SU-DHL-6 (cell line): ENCODE results near the gene TBX2.

Experiments used
- H2AFZ ChIP-seq: fragments of 200-600 bp; sonication (generic); 2 replicates; pipeline ENCODE4 v1.6.1; 2014; ENCODE audit warnings: low read depth, mild to moderate bottlenecking, moderate library complexity, mixed read lengths, antibody characterized with exemption, low read length; ENCODE audit not compliant: severe bottlenecking
- H3F3A ChIP-seq: fragments of 200-600 bp; shearing (Covaris generic); 2 replicates; pipeline ENCODE4 v1.6.0; 2016; ENCODE audit warnings: antibody characterized with exemption, mild to moderate bottlenecking; ENCODE audit not compliant: insufficient read depth
- H3K27ac ChIP-seq: fragments of 200-600 bp; sonication (generic); 2 replicates; pipeline ENCODE4 v1.5.1; 2016; ENCODE audit warnings: low read depth, mild to moderate bottlenecking, low read length, moderate library complexity, mixed read lengths
- H3K27me3 ChIP-seq: fragments of 200-600 bp; sonication (generic), shearing (Covaris generic); 2 replicates; pipeline ENCODE4 v1.6.0; 2014; ENCODE audit warnings: mild to moderate bottlenecking, low read length
- H3K36me3 ChIP-seq: fragments of 200-600 bp; sonication (generic); 2 replicates; pipeline ENCODE4 v1.6.1; 2014; ENCODE audit warnings: mild to moderate bottlenecking, low read length, mixed read lengths
- H3K4me2 ChIP-seq: fragments of 300-600, 200-600 bp; shearing (Covaris generic), sonication (generic); 2 replicates; pipeline ENCODE4 v1.6.0; 2014; ENCODE audit warnings: low read length, low read depth, mild to moderate bottlenecking; ENCODE audit not compliant: poor library complexity, severe bottlenecking
- H3K4me3 ChIP-seq: fragments of 200-600 bp; sonication (generic); 2 replicates; pipeline ENCODE4 v1.5.1; 2014; ENCODE audit warnings: antibody characterized with exemption, low read length, mild to moderate bottlenecking, mixed read lengths; ENCODE audit not compliant: insufficient read depth, poor library complexity, severe bottlenecking
- H3K79me2 ChIP-seq: fragments of 200-600 bp; sonication (generic); 2 replicates; pipeline ENCODE4 v1.6.1; 2014; ENCODE audit warnings: mild to moderate bottlenecking, low read length, moderate library complexity; ENCODE audit not compliant: insufficient read depth
- H3K9ac ChIP-seq: fragments of 200-600 bp; sonication (generic); 2 replicates; pipeline ENCODE4 v1.7.0; 2014; ENCODE audit warnings: mild to moderate bottlenecking, low read length
- H3K9me2 ChIP-seq: fragments of 200-600 bp; sonication (generic); replicated peaks from 2 replicates; pipeline ENCODE4 v1.6.1; 2014; ENCODE audit warnings: low read length; ENCODE audit not compliant: insufficient read depth
- H3K9me3 ChIP-seq: fragments of 200-600 bp; sonication (generic); 2 replicates; pipeline ENCODE4 v1.6.1; 2014; ENCODE audit warnings: low read length, mixed read lengths; ENCODE audit not compliant: insufficient read depth
- H4K20me1 ChIP-seq: fragments of 200-600 bp; sonication (generic); 2 replicates; pipeline ENCODE4 v1.6.1; 2014; ENCODE audit warnings: low read depth, mild to moderate bottlenecking, antibody characterized with exemption, low read length, moderate library complexity, mixed read lengths
- EZH2phosphoT487 ChIP-seq: fragments of 200-600 bp; sonication (generic), shearing (Covaris generic); conservative IDR thresholded peaks from 2 replicates; pipeline ENCODE4 v1.6.1; 2018; ENCODE audit warnings: mild to moderate bottlenecking, antibody characterized with exemption, low read length, moderate library complexity, mixed read lengths
- TF ChIP-seq, protein P1 (sequence below): fragments of 200-600 bp; sonication (generic); IDR thresholded peaks from one replicate; pipeline ENCODE4 v1.5.1; 2017; ENCODE audit warnings: antibody characterized with exemption, mild to moderate bottlenecking, low read length, moderate library complexity; ENCODE audit not compliant: insufficient read depth, poor library complexity, severe bottlenecking

TBX2 gene

GRCh38 chr17:61393550-61393903 is 6.1 kb upstream of the TBX2 start:
- H3K27me3 ChIP-seq = no peaks in the 10 kb centered on the region
- no peaks in the 10 kb centered on the region for H4K20me1 ChIP-seq
- no peaks in the 10 kb centered on the region for H3F3A ChIP-seq
- H3K9me2 ChIP-seq = no peaks in the 10 kb centered on the region
- no peak overlapping the region for H3K4me2 ChIP-seq
- no peaks in the 10 kb centered on the region for H3K9me3 ChIP-seq
- no peaks in the 10 kb centered on the region for H3K79me2 ChIP-seq
- no peak overlapping the region for H3K4me3 ChIP-seq
- no peak overlapping the region for H3K27ac ChIP-seq
- no peak overlapping the region for H3K9ac ChIP-seq
- no peak for TF ChIP-seq EZH2phosphoT487
- TF ChIP-seq, protein P1, sequence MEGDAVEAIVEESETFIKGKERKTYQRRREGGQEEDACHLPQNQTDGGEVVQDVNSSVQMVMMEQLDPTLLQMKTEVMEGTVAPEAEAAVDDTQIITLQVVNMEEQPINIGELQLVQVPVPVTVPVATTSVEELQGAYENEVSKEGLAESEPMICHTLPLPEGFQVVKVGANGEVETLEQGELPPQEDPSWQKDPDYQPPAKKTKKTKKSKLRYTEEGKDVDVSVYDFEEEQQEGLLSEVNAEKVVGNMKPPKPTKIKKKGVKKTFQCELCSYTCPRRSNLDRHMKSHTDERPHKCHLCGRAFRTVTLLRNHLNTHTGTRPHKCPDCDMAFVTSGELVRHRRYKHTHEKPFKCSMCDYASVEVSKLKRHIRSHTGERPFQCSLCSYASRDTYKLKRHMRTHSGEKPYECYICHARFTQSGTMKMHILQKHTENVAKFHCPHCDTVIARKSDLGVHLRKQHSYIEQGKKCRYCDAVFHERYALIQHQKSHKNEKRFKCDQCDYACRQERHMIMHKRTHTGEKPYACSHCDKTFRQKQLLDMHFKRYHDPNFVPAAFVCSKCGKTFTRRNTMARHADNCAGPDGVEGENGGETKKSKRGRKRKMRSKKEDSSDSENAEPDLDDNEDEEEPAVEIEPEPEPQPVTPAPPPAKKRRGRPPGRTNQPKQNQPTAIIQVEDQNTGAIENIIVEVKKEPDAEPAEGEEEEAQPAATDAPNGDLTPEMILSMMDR = no peak
- H2AFZ ChIP-seq = no peak overlapping the region
- H3K36me3 ChIP-seq = no peaks in the 10 kb centered on the region

GRCh38 chr17:61393904-61394629 is 5.6 kb upstream of the TBX2 start:
- Histone ChIP-seq H3K27ac (no peak overlapping the region), H3K9ac (no peak overlapping the region)

DNA sequence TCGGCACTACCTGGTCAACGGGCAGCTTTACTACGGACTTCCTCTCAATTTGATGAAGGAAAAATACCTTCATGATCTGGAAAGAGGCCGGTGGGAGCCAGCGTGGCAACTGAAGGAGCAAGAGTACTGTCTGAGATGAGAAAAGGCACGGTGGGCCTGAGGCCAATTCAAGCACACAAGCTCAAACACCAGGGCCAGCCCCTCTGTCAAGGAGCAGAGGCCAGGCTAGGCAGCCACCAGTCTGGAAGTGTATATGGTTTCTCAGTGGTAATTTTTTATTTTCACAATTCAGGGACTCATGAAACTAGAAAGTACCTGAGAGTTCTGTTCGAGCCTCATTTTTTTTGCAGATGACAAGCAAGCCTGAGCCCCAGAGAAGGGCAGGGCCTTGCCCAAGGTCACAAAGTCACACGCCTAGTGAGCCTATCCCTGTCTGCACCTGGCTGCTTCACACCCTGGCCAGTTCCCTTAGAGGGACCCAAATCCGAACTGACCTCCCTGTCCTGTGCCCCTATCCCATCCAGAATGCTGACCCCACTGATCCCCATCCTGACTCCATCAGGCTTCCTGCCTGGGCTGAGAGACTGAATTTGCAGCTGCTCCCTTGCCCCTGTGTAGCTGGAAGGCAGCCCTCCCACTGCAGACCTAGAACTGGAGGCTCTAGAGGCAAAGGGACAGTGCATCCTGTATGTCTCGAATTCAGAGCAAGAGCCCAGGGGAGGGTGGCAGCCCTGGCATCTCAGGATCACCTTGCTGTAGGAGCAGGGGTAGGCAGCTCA is 4.8 kb upstream of the TBX2 start:
- TF ChIP-seq, protein P1 = no peak
- no peak for TF ChIP-seq EZH2phosphoT487
- H3K9me3 ChIP-seq = no peaks in the 10 kb centered on the region
- no peaks in the 10 kb centered on the region for H3K27me3 ChIP-seq
- H3K27ac ChIP-seq = no peak overlapping the region
- no peak overlapping the region for H3K9ac ChIP-seq
- no peaks in the 10 kb centered on the region for H3F3A ChIP-seq
- no peaks in the 10 kb centered on the region for H4K20me1 ChIP-seq
- H3K9me2 ChIP-seq = no peaks in the 10 kb centered on the region
- H3K4me3 ChIP-seq = no peak overlapping the region
- no peak overlapping the region for H2AFZ ChIP-seq
- H3K4me2 ChIP-seq = no peak overlapping the region
- no peaks in the 10 kb centered on the region for H3K79me2 ChIP-seq
- H3K36me3 ChIP-seq = no peaks in the 10 kb centered on the region

More at GRCh38 chr17:61393904-61394629, 5.6 kb upstream of the TBX2 start:
- H3K4me2 ChIP-seq = no peak overlapping the region
- no peaks in the 10 kb centered on the region for H3K79me2 ChIP-seq
- H4K20me1 ChIP-seq = no peaks in the 10 kb centered on the region
- no peaks in the 10 kb centered on the region for H3K9me2 ChIP-seq
- no peak overlapping the region for H3K4me3 ChIP-seq
- no peaks in the 10 kb centered on the region for H3K27me3 ChIP-seq
- no peaks in the 10 kb centered on the region for H3K9me3 ChIP-seq
- no peaks in the 10 kb centered on the region for H3F3A ChIP-seq
- H2AFZ ChIP-seq = no peak overlapping the region
- no peaks in the 10 kb centered on the region for H3K36me3 ChIP-seq
- TF ChIP-seq, protein P1 = no peak
- no peak for TF ChIP-seq EZH2phosphoT487
